GM19468 (cell line): Measurements from ENCODE around the gene IL18BP.

ENCODE experiments used
- ATAC-seq: cut with Tn5 transposase; IDR thresholded peaks from one replicate; pipeline ENCODE4 v1.9.1; 2021; ENCODE audit warnings: mild to moderate bottlenecking, moderate library complexity, moderate number of reproducible peaks; ENCODE audit not compliant: unreplicated experiment; ENCODE audit errors: extremely low read depth

The IL18BP gene

DNA sequence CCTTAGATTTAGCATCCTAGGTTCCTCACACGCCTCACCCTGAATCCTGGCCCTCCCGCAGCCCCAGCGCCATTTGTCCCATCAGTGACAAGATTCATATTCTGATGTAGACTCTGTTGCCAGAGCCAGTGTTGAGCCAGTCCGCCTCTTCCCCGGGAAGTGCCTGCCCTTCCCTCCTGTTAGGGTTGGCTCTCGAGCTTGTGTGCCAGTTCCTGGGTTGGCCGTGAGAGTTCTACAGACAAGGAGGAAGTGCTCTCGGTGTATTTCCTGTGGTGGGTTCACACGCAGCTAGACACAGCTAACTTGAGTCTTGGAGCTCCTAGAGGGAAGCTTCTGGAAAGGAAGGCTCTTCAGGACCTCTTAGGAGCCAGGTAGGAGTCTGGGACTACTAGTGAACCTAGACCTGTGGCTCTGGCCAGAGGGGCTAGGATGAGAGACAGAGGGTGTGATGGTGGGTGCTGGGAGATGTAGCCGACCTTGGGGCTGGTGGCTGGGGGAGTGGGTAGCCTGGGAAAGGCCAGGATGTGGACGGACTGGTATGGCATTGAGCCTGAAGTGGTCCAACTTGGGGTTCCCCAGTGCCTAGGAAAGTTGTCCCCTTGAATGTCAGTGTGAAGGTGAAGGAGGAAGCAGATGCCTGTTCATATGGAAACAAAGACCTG, at the start of gene IL18BP:
Gene IL18BP (plus strand): TSS at position 261 of the 662 bp plus-strand sequence. CDS start 1,076 bp downstream, outside the sequence.
- no peak for ATAC-seq

DNA sequence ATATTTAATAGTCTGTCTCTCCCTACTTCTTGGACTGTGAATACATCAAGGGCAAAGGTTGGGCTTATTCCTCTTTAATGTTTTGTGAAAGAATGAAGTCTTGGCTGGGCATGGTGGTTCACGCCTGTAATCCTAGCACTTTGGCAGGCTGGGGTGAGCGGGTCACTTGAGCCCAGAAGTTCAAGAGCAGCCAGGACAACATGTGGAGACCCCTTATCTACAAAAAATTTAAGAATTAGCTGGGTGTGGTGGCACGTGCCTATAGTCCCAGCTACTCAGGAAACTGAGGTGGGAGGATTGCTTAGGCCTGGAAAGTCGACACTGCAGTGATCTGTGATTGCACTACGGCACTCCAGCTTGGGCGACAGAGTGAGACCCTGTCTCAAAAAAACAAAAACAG, 49.7 kb upstream of the IL18BP start:
- ATAC-seq, result no peak

DNA sequence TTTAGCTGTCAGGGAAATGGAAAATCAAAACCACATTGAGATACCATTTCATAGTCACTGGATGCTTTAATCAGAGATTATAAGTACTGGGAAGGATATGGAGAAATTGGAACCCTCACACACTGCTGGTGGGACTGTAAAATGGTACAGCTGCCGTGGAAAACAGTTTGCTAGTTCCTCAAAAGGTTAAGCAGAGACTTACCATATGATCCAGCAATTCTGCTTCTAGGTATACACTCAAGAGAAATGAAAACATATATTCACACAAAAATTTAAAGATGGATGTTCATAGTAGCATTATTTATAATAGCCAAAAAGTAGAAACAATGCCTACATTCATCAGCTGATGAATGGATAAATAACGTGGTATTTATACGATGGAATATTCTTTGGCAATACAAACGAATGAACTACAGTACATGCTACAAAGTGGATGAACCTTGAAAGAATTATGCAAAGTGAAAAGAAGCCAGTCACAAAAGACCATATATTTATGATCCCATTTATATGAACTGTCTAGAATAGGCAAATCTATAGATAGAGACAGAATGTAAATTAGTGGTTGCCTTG, 46.9 kb upstream of the IL18BP start:
- ATAC-seq, result no peak

DNA sequence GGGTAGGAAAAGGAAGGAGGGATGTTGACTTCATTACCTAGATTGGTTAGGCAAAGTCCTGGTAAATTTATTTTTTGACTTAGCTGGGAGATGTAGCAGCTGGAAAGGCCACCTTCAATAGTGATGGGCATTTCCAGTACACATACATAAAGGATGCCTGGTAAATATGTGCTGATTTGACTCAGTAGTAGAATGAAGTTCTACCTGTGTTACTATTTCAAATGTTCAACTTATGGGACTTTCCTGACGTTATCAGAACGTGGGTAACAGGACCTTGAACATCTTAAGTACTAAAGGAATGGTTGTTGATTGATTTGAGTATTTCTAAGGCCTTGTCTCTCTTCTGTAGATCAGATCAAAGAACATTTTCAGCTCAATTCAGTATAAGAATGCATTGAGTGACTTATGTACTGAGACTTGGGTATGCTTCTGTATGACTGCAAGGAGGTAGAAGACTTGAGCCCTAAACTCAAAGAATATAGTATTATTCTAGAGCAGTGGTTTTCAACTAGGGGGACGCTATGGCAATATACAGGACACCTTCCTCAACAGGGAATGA, 42.7 kb upstream of the IL18BP start:
- ATAC-seq, result no peak

DNA sequence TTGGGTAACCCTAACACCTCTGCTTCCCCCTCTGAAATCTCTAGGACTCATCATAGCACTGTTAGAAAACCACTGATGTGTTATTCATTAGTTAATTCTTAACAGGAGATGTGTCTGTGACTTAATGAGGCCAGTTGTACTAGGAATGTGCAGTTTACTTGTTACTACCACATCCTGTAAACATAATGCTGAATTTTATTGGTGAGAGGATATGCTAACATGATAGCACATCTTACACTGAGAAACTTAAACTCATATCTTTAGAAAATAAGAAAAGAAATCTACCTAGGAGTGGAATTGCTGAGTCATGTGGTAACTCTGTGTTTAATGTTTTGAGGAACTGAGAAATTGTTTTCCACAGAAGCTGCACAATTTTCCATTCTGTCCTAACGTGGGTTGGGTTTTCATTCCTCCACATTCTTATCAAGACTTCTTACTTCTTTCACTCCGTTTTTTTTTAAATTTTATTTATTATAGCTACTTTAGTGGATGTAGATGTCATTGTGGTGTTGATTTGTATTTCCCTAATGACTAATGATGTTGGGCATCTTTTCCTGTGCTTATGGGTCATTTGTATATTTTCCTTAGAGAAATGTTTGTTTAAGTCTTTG, 36.2 kb upstream of the IL18BP start:
- peak; percentile 49 for ATAC-seq

DNA sequence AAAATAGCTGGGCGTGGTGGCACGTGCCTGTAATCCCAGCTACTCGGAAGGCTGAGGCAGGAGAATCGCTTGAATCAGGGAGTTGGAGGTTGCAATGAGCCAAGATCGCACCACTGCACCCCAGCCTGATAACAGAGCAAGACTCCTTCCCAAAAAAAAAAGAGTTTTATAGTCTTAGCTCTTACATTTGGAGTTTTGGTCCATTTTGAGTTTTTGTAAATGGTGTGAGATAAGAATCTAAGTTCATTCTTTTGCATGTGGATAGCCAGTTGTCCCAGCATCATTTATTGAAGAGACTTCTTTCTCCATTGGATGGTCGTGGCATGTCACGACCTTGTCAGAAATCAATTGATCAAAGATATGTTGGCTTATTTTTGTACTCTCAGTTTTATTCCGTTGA, 35.2 kb upstream of the IL18BP start:
- no peak for ATAC-seq

DNA sequence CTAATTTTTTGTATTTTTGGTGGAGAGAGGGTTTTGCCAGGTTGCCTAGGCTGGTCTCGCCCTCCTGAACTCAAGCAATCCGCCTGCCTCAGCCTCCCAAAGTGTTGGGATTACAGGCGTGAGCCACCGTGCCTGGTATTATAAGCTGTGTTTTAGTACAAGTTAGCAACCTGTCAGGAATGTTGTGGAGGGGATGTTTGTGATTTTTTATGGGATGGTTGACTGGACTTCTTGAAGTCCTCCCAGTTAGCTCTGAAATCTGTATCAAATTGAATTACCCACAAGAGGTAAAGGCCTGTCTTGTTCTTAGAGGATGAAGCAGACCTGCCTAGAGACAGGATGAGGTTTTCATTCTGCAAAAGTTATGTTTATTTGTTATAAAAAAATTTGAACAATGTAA, 34.1 kb upstream of the IL18BP start:
- ATAC-seq, result no peak

DNA sequence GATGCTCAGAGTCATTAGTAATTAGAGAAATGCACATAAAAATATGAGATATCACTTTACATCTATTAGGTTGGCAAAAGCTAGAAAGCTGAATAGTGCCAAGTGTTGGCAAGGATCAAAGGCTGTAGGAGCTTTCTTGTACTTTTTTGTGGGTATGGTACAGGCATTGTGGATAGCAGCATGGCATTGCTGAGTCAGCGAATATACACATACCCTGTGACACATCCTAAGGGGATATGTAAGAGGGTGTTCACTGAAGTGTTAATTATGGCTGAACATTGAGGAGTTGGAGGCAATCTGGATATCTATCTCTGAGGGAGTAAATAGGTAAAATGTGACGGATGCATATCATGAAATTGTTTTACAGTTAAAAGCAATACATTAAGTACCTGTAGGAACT, 27.0 kb upstream of the IL18BP start:
- ATAC-seq, result no peak

DNA sequence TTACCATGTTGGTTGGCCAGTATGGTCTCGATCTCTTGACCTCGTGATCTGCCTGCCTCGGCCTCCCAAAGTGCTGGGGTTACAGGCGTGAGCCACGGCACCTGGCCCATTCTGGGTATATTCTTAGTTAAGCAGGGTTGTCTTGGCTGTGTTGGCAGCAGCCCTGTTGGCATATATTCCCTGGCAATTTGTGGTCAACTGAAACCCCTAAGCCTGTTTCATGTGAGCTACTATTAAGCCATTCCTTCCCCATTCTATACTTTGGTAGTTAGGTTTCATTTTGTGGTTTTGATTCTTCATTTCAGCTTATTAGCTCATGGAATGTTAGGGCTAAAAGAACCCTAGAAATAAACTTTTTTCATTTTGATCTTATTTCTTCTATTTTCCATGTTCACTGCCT, 22.2 kb upstream of the IL18BP start:
- ATAC-seq, result no peak

DNA sequence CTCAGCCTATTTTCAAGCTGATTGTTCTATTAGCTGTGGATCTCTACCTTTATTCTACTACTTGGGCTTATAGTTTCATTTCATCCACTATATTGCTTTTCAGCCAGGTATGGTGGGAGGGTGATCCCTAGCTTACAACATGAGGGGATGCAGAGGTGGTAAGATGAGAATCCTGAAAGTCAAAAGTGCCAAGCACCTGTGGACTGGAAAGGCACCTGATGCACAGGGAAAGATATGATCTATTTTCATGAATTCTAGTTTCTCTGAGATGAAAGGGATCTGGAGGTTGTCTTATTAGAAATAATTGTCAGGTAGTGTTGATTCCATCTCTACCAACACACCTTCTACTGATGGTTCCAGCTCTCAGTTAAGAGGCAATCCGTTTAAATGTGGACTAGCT, 21.6 kb upstream of the IL18BP start:
- no peak for ATAC-seq

DNA sequence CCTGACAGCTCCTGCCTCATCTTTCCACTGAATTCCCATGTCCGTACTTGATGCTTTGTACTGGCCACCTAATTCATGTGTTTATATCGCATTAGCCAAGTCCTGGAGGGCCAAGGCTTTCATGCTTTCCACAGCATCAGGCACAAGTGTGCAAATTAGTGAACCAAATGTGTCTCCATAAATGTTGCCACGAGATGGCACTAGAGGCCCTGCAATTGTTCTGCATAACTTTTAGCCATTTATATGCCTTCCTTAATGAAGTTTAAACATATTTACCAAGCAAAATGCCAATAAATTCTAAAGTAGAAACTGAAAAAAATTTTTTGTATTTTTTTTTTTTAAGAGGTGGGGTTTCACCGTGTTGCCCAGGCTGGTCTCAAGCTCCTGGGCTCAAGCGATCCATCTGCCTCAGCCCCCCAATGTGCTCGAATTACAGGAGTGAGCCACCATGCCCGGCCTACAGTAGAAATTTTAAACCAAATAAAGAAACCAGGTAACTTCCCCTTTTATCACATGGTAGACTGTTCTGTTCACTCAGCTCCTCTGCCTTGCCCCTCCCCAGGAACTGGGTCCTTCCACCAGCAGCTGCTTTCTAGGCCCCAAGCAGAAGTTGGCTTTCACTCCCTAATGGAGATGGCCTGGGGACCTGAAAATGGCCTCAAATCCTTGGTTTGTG, 20.8 kb upstream of the IL18BP start:
- no peak for ATAC-seq

DNA sequence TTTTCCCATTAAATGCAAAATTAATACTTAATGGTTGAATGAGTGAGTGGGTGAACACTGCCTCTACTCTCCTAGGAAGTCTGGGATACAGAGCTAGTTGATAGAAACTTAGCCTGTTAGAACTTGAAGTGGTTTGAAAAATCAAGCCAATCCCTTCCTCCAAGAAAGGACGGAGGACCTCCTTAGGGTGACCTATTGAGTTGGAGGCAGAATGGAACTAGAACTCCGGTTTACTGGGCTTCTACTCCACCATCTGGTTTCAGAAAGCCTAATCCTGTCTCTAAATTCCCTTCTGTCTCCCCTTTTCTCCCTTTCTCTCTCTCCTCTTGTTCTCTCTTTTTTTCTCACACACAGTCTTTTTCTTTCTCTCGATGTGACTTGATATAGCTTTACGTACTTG, 19.6 kb upstream of the IL18BP start:
- no peak for ATAC-seq

DNA sequence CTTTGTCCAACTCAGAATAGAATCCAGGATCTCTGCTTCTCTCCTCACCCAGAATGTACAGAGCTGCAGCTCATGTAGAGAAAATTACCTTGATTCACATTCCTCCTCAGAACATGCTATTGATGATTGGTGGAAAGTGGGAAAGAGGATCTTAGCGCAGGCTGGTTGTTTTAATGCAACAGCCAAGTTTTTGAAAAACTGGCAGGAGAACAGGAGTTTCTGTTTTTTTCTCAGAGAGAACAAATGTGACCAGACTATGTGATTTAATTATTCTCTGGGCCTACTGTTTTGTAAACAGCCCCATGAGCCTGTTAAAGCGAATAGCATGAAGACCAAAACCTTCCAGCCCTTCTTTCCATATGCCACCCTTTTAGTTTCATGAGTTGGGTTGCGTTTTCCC, 19.1 kb upstream of the IL18BP start:
- no peak for ATAC-seq

DNA sequence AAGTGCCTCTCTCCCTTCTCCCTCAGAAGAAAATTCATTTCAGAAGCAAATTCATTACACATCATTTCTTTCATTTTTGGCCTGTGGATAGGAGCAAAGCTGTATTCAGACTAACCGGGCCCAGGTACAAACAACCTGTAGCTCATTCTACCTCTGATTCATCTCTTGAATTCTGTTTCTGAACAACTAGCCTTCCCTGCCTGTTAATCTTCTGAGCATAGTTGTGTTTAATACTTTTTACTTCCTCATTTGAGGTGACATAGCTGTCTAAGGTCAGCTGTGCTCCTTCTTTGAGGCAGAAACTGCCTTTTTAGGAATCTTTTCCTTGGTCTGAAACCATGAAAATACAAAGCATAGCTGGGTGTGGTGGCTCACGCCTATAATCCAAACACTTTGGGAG, 12.6 kb upstream of the IL18BP start:
- no peak for ATAC-seq

DNA sequence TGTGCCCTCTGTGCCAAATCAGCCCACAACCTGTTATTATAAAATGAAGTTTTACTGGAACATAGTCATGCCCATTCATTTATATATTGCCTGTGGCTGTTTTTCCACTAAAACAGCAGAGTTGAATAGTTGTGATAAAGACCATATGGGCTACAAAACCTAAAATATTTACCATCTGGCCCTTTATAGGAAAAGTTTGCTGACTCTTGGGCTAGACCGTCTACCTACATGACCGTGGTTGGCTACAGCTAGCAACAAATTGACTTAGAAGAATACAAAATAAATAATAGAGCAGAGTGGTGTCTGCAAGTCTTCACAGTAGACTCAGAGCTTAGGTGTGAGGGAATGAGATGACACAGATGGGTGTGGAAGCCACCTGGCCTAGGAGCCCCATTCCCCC, 11.2 kb upstream of the IL18BP start:
- no peak for ATAC-seq

DNA sequence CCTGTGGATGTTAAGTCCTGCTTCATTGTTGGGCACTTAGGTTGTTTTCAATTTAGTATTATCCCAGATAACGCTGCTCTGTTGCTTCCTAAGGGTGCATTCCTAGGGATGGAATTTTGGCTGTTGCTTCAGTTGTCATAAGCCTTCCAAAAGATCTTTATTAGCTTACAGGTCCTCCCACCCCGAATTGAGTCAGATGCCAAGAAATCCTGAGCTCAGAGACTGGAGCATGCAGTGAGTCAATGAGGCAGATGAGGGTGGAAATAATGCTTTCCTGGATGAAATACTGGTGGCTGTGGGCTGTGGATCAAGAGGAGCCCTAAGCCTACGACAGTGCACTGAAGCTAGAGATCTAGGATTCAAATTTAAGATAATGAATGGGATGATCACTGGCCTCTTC, 10.7 kb upstream of the IL18BP start:
- ATAC-seq, result no peak

DNA sequence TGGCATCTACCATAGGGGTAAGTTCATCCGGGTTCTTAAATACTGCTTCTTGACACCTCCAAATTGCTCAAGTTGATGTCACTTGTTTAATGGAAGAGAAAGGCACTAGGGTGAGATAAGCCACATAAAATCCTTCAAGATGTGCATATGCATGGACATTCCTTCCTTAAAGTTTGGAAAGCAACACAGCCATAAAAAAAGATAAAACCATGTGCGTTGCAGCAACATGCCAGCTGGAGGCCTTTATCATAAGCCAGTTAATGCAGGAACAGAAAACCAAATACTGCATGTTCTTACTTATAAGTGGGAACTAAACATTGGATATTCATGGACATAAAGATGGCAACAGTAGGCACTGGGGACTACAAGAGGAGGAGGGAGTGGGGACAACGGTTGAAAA, 8.0 kb upstream of the IL18BP start:
- ATAC-seq, result no peak

DNA sequence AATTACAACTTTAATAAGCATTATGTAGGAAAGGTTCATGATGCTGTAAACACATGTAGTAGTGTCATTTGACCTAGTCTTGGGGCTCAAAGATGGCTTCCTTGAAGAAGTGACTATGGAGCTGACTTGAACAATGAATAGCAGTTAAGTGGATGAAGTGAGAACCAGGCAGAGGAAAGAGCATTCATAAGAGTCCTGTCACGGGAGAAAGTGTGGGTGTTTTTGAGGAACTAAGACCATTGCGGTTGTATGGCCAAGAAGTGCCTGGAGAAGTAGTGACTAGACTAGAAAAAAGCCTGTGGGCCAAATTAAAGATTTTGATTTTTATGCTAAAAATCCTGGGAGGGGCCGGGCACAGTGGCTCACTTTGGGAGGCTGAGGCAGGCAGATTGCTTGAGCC, 7.2 kb upstream of the IL18BP start:
- peak; percentile 58 for ATAC-seq

DNA sequence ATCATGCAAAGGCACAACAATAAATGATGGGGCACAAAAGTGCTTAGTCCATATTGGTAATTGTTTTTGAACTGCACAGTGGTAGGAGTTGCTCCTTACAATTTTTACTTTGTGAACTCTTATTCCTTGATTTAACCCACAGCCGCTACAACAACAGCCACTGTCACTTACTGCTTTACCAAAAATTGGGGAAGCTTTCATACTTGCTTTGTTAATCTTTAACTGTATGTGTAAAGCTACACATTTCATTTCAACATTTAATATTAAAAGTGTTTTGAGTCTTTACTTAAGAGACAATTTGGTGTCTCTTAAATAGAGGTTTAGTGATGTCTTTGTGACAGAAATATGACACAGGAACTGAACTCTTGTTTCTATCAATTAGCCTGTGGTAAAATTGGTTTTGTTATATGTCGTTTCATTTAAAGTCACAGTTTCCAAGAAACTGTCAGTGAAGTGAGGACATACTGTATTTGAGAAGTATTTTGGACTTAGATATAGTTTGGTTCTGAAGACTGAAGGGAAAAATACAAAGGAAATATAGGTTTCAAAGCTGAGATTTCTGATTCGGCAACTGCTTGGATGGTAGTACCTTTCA, 6.5 kb upstream of the IL18BP start:
- no peak for ATAC-seq

DNA sequence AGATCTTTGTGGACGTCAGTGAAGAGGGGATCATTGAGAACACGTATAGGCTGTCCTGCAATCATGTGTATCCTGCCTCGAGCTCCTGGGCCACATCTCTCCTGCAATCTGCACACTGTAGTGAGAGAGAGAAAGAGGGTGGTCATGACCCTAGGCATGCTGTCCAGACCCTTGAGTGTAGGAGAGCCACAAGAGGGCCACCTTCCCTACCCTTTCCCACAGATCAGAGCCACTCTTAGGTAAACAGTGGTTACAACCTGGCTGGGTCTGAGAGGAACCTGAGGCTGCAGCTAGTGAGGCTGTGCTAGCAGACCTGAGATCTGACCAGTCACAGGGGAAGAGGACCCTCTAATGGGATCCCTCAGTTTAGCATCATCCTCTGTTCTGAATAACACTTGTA, 3.9 kb upstream of the IL18BP start:
- no peak for ATAC-seq
